SW 1271 (cell line): Measurements from ENCODE around the gene AKTIP.

ENCODE experiments used
- DNase-seq, 2 experiments: peaks; one replicate each; lab custom pipeline; 2025; lab: John Stamatoyannopoulos, UW

AKTIP gene

GRCh38 chr16:53478965-53479364 is 24.0 kb downstream of the AKTIP start:
- DNase-seq, result no peak

DNA sequence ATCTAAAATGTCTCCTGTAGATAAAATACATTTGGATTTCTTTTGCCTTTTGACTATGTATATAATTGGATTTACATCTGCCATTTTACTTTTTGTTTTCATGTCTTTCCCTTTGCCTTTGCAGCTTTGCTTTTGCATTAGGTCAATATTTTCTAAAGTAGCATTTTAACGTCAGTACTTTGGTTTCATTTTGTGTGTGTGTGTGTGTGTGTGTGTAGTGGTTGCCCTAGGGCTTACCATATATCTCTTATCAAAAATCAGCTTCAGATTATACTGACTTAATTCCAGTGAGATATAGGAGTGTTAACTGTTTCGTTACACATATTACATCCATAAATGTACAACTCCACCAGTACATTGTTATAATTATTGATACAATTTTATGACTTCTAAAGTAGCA is 26.1 kb downstream of the AKTIP start:
- no peak for DNase-seq

GRCh38 chr16:53465606-53466280 is 37.3 kb downstream of the AKTIP start:
- DNase-seq, result no peak

- DNase-seq, result no peak
Measured at GRCh38 chr16:53458635-53459034, 44.4 kb downstream of the AKTIP start.

- DNase-seq, result no peak
Measured at GRCh38 chr16:53457670-53458069, 45.3 kb downstream of the AKTIP start.

DNA sequence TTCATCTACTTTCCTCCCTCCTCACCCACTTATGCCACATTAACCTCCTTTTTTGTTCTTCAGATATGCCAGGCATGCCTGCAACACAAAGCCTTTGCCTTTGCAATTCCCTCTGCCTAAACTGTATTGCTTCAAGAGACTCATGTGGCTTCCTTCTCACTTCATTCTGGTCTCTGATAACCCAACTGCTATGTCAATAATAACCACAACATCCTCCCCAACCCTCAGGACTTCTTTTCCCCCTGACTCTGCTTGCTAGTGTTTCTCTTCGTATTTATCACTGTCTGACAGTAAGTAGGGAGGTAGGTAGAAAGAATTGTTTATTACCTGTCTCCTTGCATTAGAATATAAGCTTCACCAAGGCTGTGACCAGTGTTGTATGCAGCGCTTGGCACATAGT is 46.4 kb downstream of the AKTIP start:
- no peak for DNase-seq

- DNase-seq, result no peak
Measured at GRCh38 chr16:53453928-53454327, 49.1 kb downstream of the AKTIP start.

DNA sequence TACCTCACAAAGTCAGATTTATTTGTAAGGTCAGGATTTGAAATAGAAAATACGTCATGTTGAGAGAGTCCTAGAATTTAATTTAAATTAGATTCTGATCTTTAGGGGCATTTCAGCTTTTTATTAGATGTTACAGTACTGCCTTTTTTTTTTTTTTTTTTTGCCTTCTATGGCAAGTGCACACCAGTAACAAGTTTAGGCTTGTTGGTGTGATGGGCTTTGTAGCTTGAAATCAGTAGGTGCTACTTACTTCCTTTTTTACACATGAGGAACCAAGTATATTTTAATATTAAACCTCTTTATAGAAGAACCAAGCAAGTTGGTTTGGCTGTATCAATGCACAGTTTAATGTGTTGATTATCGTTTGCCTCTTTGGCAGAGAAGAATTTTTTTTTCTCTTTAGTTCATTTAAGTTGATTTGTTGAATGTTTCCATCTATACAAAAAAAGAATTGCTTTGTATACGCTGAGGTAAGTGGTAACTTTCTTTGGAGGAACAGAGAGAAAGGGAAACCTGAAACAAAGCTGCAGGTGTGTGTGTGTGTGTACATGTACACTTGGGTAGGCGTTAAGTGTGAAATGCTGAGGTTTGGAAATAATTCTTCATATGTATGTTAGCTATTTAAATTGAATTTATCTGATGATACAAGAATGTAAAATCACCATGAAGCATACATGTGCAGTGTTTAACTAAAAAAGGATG is 53.0 kb downstream of the AKTIP start:
- no peak for DNase-seq

GRCh38 chr16:53446090-53446489 is 56.9 kb downstream of the AKTIP start:
- no peak for DNase-seq

- no peak for DNase-seq
Measured at GRCh38 chr16:53445534-53445933, 57.5 kb downstream of the AKTIP start.
